Measurements from ENCODE around the gene USP53. TPM values are rescaled to one million over a fixed set of nuclear protein-coding genes. Genes with fewer than 3 reads are reported as not detected.

Gene USP53
- total and polyA plus RNA-seq, 2 experiments from 2014 or later = 17.1 to 27.7 TPM

DNA sequence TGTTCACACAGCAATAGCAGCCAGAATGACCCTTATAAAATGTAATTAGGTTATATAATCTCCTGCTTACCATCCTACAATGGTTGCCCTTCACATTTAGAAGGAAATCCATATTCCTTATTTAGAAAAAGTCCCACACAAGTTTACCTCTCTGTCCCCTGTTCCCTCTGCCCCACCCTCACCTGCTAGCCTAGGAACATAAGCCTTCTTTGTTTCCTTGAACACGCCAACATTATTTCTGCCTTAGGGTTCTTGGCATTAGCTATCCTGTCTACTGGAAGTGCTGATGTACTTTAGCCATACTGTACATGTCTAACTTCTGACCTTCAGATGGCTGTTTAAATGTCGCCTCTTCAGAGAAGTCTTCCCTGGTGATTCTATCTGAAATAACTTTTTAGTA lies 28.4 kb upstream of the USP53 start:
- H3K9me3 Mint-ChIP-seq = no peaks in the 10 kb centered on the region
- H3K36me3 Mint-ChIP-seq (ENCODE audit: low read depth) = no peaks in the 10 kb centered on the region
- no peak overlapping the region for H3K27ac Mint-ChIP-seq
- no peaks in the 10 kb centered on the region for H3K36me3 ChIP-seq (ENCODE audit: insufficient read depth)
- H2AFZ ChIP-seq = no peak overlapping the region
- no peak overlapping the region for H3K4me3 ChIP-seq
- TF ChIP-seq, protein P1, sequence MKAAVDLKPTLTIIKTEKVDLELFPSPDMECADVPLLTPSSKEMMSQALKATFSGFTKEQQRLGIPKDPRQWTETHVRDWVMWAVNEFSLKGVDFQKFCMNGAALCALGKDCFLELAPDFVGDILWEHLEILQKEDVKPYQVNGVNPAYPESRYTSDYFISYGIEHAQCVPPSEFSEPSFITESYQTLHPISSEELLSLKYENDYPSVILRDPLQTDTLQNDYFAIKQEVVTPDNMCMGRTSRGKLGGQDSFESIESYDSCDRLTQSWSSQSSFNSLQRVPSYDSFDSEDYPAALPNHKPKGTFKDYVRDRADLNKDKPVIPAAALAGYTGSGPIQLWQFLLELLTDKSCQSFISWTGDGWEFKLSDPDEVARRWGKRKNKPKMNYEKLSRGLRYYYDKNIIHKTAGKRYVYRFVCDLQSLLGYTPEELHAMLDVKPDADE (IDR thresholded peaks at IDR 0.05) = no peak
- TF ChIP-seq EZH2phosphoT487 (IDR thresholded peaks at IDR 0.05; ENCODE audit: unreplicated experiment) (no peak), NANOG (IDR thresholded peaks at IDR 0.05; ENCODE audit: borderline replicate concordance) (no peak), POLR2AphosphoS5 (IDR thresholded peaks at IDR 0.05; ENCODE audit: low read depth) (no peak), ZNF114 (CRISPR knock-in tag; IDR thresholded peaks at IDR 0.05) (no peak), CREB1 (CRISPR knock-in tag; IDR thresholded peaks at IDR 0.05; ENCODE audit: low read depth) (no peak)
- H3K27ac ChIP-seq (ENCODE audit: low read depth) = no peak overlapping the region
- H3K4me3 Mint-ChIP-seq = no peak overlapping the region
- ATAC-seq (no peak), DNase-seq (ENCODE audit: low spot score) (no peak)
- H3K4me2 ChIP-seq = no peak overlapping the region
- H3K4me1 ChIP-seq (ENCODE audit: insufficient read depth) = no peaks in the 10 kb centered on the region
- H3K9me2 ChIP-seq (ENCODE audit: insufficient read depth) = no peaks in the 10 kb centered on the region
- no peaks in the 10 kb centered on the region for H3K27me3 Mint-ChIP-seq (ENCODE audit: insufficient read depth, low read depth, poor library complexity)
- H3K79me2 ChIP-seq (replicated peaks; ENCODE audit: insufficient read depth) = no peaks in the 10 kb centered on the region
- no peaks in the 10 kb centered on the region for H3K27me3 ChIP-seq (ENCODE audit: insufficient read depth)
- no peaks in the 10 kb centered on the region for H3F3A ChIP-seq (replicated peaks; ENCODE audit: low read depth)
- no peaks in the 10 kb centered on the region for H4K20me1 ChIP-seq (replicated peaks; ENCODE audit: insufficient read depth)
- no peaks in the 10 kb centered on the region for H3K4me1 Mint-ChIP-seq

DNA sequence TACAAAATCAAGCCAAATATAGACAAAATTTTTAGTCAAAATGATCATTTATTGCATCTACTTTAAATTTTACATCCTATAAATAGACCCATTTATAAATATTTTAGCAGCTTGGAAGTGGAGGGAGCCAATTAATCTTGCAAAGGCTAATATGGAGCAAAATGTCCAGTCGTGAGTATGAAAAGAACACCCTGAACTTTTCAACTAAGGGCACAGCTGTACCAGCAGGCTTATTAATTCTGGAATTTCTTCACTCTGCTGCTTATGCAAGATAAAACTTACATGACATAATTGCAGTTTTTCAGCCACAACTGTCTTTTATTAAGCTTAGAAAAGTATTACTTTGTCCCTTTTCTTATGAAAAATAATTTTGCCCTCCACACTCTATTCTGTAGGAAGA lies 22.9 kb upstream of the USP53 start:
- DNase-seq (ENCODE audit: low spot score) (no peak), ATAC-seq (no peak)
- Histone ChIP-seq H2AFZ (no peak overlapping the region), H3K4me3 (no peak overlapping the region), H3K4me2 (no peak overlapping the region), H4K20me1 (replicated peaks; ENCODE audit: insufficient read depth) (no peaks in the 10 kb centered on the region), H3K27me3 (ENCODE audit: insufficient read depth) (no peaks in the 10 kb centered on the region), H3F3A (replicated peaks; ENCODE audit: low read depth) (no peaks in the 10 kb centered on the region), H3K79me2 (replicated peaks; ENCODE audit: insufficient read depth) (no peaks in the 10 kb centered on the region), H3K9me2 (ENCODE audit: insufficient read depth) (no peaks in the 10 kb centered on the region), H3K36me3 (ENCODE audit: insufficient read depth) (no peaks in the 10 kb centered on the region), H3K27ac (ENCODE audit: low read depth) (no peak overlapping the region), H3K4me1 (ENCODE audit: insufficient read depth) (no peaks in the 10 kb centered on the region)
- Mint-ChIP-seq H3K27me3 (ENCODE audit: insufficient read depth, low read depth, poor library complexity) (no peaks in the 10 kb centered on the region), H3K4me3 (no peak overlapping the region), H3K4me1 (no peaks in the 10 kb centered on the region), H3K9me3 (no peaks in the 10 kb centered on the region), H3K27ac (no peak overlapping the region), H3K36me3 (ENCODE audit: low read depth) (no peaks in the 10 kb centered on the region)
- no peak for TF ChIP-seq STAT1 (IDR thresholded peaks at IDR 0.05; ENCODE audit: unreplicated experiment)
- TF ChIP-seq ZNF331 (CRISPR knock-in tag; IDR thresholded peaks at IDR 0.05; ENCODE audit: low read depth) = no peak
- TF ChIP-seq CREB1 (CRISPR knock-in tag; IDR thresholded peaks at IDR 0.05; ENCODE audit: low read depth) = no peak

DNA sequence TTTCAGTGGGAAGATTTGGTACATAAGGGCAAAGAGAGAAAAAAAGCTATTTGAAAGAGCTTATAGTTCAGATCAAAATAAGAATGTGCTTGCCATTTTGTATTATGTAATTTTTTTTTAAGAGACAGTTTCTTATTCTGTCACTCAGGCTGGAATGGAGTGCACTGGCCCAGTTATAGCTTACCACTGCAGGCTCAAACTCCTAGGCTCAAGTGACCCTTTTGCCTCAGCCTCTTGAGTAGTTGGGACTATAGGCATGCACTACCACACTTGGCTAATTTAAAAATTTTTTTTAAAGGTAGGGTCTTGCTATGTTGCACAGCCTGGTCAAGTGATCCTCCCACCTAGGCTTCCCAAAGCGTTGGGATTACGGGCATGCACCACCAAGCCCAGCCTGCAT lies 22.2 kb upstream of the USP53 start:
- H3K27me3 Mint-ChIP-seq (ENCODE audit: insufficient read depth, low read depth, poor library complexity) = no peaks in the 10 kb centered on the region
- no peaks in the 10 kb centered on the region for H3K4me1 Mint-ChIP-seq
- DNase-seq (ENCODE audit: low spot score) = no peak
- no peaks in the 10 kb centered on the region for H3K4me1 ChIP-seq (ENCODE audit: insufficient read depth)
- no peaks in the 10 kb centered on the region for H3K79me2 ChIP-seq (replicated peaks; ENCODE audit: insufficient read depth)
- H3K4me3 ChIP-seq = no peak overlapping the region
- H3F3A ChIP-seq (replicated peaks; ENCODE audit: low read depth) = no peaks in the 10 kb centered on the region
- no peaks in the 10 kb centered on the region for H3K36me3 ChIP-seq (ENCODE audit: insufficient read depth)
- no peaks in the 10 kb centered on the region for H3K36me3 Mint-ChIP-seq (ENCODE audit: low read depth)
- no peak overlapping the region for H2AFZ ChIP-seq
- no peak overlapping the region for H3K4me3 Mint-ChIP-seq
- H3K27me3 ChIP-seq (ENCODE audit: insufficient read depth) = no peaks in the 10 kb centered on the region
- no peaks in the 10 kb centered on the region for H3K9me3 Mint-ChIP-seq
- no peak overlapping the region for H3K27ac ChIP-seq (ENCODE audit: low read depth)
- H4K20me1 ChIP-seq (replicated peaks; ENCODE audit: insufficient read depth) = no peaks in the 10 kb centered on the region
- no peaks in the 10 kb centered on the region for H3K9me2 ChIP-seq (ENCODE audit: insufficient read depth)
- no peak overlapping the region for H3K4me2 ChIP-seq
- no peak for ATAC-seq
- no peak overlapping the region for H3K27ac Mint-ChIP-seq
- TF ChIP-seq, protein P2, sequence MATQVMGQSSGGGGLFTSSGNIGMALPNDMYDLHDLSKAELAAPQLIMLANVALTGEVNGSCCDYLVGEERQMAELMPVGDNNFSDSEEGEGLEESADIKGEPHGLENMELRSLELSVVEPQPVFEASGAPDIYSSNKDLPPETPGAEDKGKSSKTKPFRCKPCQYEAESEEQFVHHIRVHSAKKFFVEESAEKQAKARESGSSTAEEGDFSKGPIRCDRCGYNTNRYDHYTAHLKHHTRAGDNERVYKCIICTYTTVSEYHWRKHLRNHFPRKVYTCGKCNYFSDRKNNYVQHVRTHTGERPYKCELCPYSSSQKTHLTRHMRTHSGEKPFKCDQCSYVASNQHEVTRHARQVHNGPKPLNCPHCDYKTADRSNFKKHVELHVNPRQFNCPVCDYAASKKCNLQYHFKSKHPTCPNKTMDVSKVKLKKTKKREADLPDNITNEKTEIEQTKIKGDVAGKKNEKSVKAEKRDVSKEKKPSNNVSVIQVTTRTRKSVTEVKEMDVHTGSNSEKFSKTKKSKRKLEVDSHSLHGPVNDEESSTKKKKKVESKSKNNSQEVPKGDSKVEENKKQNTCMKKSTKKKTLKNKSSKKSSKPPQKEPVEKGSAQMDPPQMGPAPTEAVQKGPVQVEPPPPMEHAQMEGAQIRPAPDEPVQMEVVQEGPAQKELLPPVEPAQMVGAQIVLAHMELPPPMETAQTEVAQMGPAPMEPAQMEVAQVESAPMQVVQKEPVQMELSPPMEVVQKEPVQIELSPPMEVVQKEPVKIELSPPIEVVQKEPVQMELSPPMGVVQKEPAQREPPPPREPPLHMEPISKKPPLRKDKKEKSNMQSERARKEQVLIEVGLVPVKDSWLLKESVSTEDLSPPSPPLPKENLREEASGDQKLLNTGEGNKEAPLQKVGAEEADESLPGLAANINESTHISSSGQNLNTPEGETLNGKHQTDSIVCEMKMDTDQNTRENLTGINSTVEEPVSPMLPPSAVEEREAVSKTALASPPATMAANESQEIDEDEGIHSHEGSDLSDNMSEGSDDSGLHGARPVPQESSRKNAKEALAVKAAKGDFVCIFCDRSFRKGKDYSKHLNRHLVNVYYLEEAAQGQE (IDR thresholded peaks at IDR 0.05; ENCODE audit: unreplicated experiment) = no peak
- TF ChIP-seq EZH2phosphoT487 (IDR thresholded peaks at IDR 0.05; ENCODE audit: unreplicated experiment) (no peak), JUNB (IDR thresholded peaks at IDR 0.05; ENCODE audit: unreplicated experiment) (no peak), EZH2 (IDR thresholded peaks at IDR 0.05; ENCODE audit: low read depth, unreplicated experiment) (no peak), ZNF331 (CRISPR knock-in tag; IDR thresholded peaks at IDR 0.05; ENCODE audit: low read depth) (no peak)
- TF ChIP-seq, protein P1 (IDR thresholded peaks at IDR 0.05) = no peak

Measured in GM23338 (cell line).